Skeletal muscle satellite cell (primary cell): ENCODE measurements around the gene AGAP9.
"Not testable (repeated sequence)": the region's sequence is repeated elsewhere in the genome, so short reads cannot be mapped to it uniquely, and the experiment has no call there.

Experiments
- H3K27me3 ChIP-seq: 2 replicates; pipeline ENCODE4 v1.7.0; 2013; ENCODE audit warnings: low read length; ENCODE audit not compliant: control insufficient read depth, insufficient read depth
- H3K36me3 ChIP-seq: 2 replicates; pipeline ENCODE4 v1.7.0; 2013; ENCODE audit warnings: mild to moderate bottlenecking, control low read depth, low read length; ENCODE audit not compliant: insufficient read depth
- H3K4me1 ChIP-seq: 2 replicates; pipeline ENCODE4 v1.7.0; 2013; ENCODE audit warnings: low read length; ENCODE audit not compliant: control insufficient read depth, insufficient read depth
- H3K4me2 ChIP-seq: 2 replicates; pipeline ENCODE4 v1.7.0; 2013; ENCODE audit warnings: mild to moderate bottlenecking, low read length
- H3K4me3 ChIP-seq: 2 replicates; pipeline ENCODE4 v1.7.0; 2013; ENCODE audit warnings: low read length
- H3K9ac ChIP-seq: 2 replicates; pipeline ENCODE4 v1.7.0; 2013; ENCODE audit warnings: mild to moderate bottlenecking, low read depth, low read length, moderate library complexity
- H3K9me3 ChIP-seq: replicated peaks from 2 replicates; pipeline ENCODE4 v1.7.0; 2013; ENCODE audit warnings: mild to moderate bottlenecking, control low read depth, low read length

The AGAP9 gene

GRCh38 chr10:47467957-47468356, 55.5 kb downstream of the AGAP9 start:
- H3K27me3 ChIP-seq, H3K4me3 ChIP-seq, H3K9ac ChIP-seq, H3K4me2 ChIP-seq, H3K36me3 ChIP-seq, H3K4me1 ChIP-seq, H3K9me3 ChIP-seq: not testable (repeated sequence)

- H3K4me2 ChIP-seq, H3K36me3 ChIP-seq, H3K27me3 ChIP-seq, H3K9ac ChIP-seq, H3K4me3 ChIP-seq, H3K4me1 ChIP-seq, H3K9me3 ChIP-seq: not testable (repeated sequence)
These were observed 56.0 kb downstream of the AGAP9 start for GRCh38 chr10:47467458-47467857.

- not testable (repeated sequence) for H3K36me3 ChIP-seq, H3K9ac ChIP-seq, H3K4me2 ChIP-seq, H3K4me1 ChIP-seq, H3K27me3 ChIP-seq, H3K9me3 ChIP-seq, H3K4me3 ChIP-seq
These were observed 58.1 kb downstream of the AGAP9 start for GRCh38 chr10:47465216-47465917.

DNA sequence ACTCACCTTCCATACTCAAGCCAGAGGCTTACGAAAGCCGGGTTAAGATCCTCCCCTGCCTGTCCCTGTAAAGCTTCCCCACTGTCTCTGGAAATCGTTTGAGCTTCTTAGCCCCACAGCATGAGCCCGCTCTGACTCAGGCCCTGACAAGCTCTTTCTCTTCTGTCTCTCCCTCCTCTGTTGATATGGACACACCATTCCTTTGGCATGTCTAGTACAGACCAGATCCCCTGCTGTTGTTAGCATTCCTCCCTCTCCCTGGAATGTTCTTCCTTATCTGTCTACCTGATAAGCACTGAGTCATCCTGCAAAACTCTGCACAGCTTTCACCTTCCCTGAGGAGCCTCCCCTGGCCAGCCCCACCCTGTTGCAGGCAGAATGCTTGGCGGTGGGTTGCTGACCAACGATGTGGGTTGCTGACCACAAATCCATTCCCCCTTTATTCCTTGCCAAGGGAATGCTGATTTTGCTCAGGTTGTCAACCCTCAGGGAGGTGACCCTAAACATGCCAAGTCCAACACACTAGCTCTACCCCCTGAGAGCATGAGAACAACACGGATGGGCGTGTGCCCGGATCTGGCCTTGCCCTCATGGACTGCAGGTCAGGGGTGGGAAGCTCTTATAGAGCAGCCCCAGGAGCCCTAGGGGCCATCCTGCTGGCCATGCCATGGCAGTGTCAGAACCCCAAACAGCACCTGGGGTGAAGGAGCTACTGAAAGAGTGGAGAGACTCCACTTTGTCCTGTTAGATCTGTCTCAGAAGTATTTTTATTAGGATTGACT, 60.7 kb downstream of the AGAP9 start:
- peaks cover 16% of the 10 kb centered on the region for H3K4me1 ChIP-seq
- H3K4me2 ChIP-seq, H3K9ac ChIP-seq, H3K9me3 ChIP-seq, H3K4me3 ChIP-seq, H3K36me3 ChIP-seq, H3K27me3 ChIP-seq: not testable (repeated sequence)

- H3K36me3 ChIP-seq, H3K9me3 ChIP-seq, H3K27me3 ChIP-seq: not testable (repeated sequence)
- peaks cover 16% of the 10 kb centered on the region for H3K4me1 ChIP-seq
- H3K4me3 ChIP-seq, result peak overlapping the region; percentile 28
- peak overlapping the region; percentile 63 for H3K4me2 ChIP-seq
- peak overlapping the region; percentile 38 for H3K9ac ChIP-seq
These were observed 62.2 kb downstream of the AGAP9 start for GRCh38 chr10:47461261-47461687.

DNA sequence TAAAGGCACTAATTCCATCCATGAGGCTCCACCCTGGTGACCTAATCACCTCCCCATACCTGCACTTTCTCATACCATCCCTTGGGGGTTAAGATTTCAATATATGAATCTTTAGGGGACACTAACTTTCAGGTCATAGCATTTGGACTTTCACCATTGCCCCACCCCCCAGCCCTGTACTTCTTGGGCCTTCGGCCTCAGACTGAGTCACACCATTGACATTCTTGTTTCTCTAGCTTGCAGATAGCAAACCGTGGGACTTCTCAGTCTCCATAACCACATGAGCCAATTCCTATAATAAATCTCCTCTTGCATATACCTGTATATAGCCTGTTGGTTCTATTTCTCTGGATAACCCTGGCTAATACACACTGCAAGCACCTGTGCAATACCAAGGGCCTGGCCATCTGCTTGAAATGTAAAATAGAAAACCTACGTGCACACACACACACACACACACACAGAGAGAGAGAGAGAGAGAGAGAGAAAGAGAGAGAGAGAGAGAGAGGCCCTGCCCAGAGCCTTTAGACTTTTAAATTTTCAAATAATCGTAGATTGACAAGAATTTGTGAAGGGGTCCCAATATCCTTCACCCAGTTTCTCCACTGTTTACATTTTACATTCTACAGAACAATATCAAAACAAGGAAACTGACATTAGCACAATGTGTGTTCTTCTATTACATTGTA, 64.8 kb downstream of the AGAP9 start:
- no peak overlapping the region for H3K9ac ChIP-seq
- H3K27me3 ChIP-seq, result peaks cover 19% of the 10 kb centered on the region
- no peak overlapping the region for H3K4me2 ChIP-seq
- H3K36me3 ChIP-seq, result no peaks in the 10 kb centered on the region
- H3K4me3 ChIP-seq, result no peak overlapping the region
- H3K4me1 ChIP-seq, result peaks cover 16% of the 10 kb centered on the region
- no peaks in the 10 kb centered on the region for H3K9me3 ChIP-seq

DNA sequence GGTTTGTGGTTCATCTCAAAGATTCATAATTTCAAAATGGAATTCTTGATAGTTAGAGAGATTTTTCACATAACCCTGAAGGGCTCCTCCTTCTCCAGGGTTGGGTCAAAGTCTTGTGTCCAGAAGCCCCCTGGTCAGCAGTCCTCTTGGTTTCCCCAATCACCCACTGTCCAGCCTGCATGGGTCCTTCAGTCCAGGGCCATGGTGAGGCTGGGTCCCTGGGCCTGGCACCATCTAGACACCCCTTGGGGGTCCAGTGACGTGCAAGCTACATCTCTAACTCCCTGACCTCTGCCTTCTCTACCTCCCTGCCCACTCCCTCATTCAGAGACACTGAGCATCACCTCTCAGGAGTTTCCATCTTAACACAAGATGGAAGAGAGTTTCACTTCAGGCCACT, 65.6 kb downstream of the AGAP9 start:
- no peaks in the 10 kb centered on the region for H3K36me3 ChIP-seq
- peaks cover 16% of the 10 kb centered on the region for H3K4me1 ChIP-seq
- no peak overlapping the region for H3K4me2 ChIP-seq
- H3K27me3 ChIP-seq, result peaks cover 26% of the 10 kb centered on the region
- no peaks in the 10 kb centered on the region for H3K9me3 ChIP-seq
- H3K4me3 ChIP-seq, result no peak overlapping the region
- no peak overlapping the region for H3K9ac ChIP-seq

GRCh38 chr10:47457528-47457820, 66.0 kb downstream of the AGAP9 start:
- Histone ChIP-seq H3K4me1 (peaks cover 16% of the 10 kb centered on the region), H3K4me2 (no peak overlapping the region), H3K27me3 (peaks cover 30% of the 10 kb centered on the region), H3K9me3 (no peaks in the 10 kb centered on the region), H3K4me3 (no peak overlapping the region), H3K9ac (no peak overlapping the region), H3K36me3 (no peaks in the 10 kb centered on the region)

DNA sequence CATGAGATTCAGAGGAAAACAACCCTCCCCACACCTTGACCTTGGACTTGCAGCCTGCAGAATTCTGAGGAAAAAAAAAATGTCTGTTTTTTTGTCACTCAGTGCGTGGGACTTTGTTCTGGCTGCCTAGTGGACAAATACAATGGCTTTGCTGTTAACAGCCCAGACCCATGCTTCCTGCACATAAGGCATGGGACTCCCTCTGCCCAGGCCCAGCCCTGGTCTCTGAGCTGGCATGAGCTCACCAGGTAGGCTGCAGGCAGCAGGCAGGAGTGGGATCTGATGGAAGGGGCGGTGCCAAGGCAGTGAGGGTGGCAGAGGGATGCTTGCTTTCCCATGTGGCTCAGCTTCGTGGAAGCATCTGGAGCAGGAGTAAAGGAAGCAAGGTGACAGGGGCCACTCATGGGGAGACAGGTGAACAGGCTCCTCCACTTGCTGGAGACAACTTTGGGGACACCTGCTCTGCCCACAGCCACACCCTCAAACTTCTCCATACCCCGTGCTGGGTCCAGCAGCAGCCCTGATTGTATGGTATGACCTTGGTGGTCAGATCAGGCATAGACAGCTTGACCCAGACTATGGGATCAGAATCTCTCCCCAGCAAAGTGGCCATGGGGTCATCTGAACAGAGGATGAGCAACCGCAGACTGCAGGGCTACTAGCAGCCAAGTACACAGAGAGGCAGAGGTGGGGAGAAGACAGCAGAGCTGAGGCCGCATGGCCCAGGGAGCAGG, 66.5 kb downstream of the AGAP9 start:
- H3K9me3 ChIP-seq, result no peaks in the 10 kb centered on the region
- no peak overlapping the region for H3K9ac ChIP-seq
- H3K4me2 ChIP-seq, result no peak overlapping the region
- H3K36me3 ChIP-seq, result no peaks in the 10 kb centered on the region
- peaks cover 31% of the 10 kb centered on the region for H3K27me3 ChIP-seq
- H3K4me3 ChIP-seq, result no peak overlapping the region
- H3K4me1 ChIP-seq, result peaks cover 13% of the 10 kb centered on the region

DNA sequence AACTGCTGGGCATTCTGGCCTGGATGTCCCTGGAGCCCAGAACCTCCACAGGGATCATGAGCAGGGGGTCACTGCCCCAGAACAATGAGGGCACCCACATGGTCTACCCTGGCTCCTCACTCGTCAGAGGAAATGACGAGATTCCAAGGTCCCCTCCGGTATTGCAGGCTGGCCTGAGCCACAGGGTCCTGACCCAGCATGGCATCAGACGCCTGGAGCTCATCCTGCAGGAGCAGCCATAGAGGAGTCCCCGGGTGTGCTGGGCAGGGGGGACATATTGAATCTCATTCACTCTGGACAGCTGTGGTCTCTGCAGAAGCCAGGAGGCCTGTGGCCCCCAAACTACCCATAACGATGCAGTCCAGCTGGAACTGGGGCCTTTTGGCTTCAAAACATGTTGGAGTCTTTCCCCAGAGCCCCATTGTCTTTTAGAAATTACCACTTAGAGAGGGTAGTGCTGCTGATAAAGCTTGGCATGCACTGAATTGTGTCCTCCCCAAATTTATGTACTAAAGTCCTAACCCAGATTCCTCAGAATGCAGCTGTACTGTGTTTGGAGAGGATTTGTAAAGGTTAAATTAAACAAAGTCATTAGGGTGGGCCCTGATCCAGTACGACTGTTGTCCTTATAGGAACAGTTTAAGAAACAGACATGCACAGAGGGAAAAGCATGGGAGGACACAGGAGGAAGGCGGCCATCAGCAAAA, 67.2 kb downstream of the AGAP9 start:
- Histone ChIP-seq H3K9ac (no peak overlapping the region), H3K4me2 (no peak overlapping the region), H3K4me3 (no peak overlapping the region), H3K4me1 (peaks cover 10% of the 10 kb centered on the region), H3K36me3 (no peaks in the 10 kb centered on the region), H3K9me3 (no peaks in the 10 kb centered on the region), H3K27me3 (peaks cover 34% of the 10 kb centered on the region)
